Measurements from ENCODE around the gene FADS1. TPM values are rescaled to one million over a fixed set of nuclear protein-coding genes. Genes with fewer than 3 reads are reported as not detected.

FADS1 gene
- total RNA-seq, 1 experiment from 2014 or later: 105 TPM

GRCh38 chr11:61833926-61834277 is 17.1 kb upstream of the FADS1 start:
- Mint-ChIP-seq H3K4me3 (no peak overlapping the region; the same call in 1 of the 2 replicates), H3K4me1 (peaks cover 72% of the 10 kb centered on the region), H3K9me3 (no peaks in the 10 kb centered on the region), H3K27me3 (ENCODE audit: low read depth) (no peaks in the 10 kb centered on the region), H3K27ac (peak overlapping the region; percentile 98), H3K36me3 (peaks cover 23% of the 10 kb centered on the region)
- no peak for TF ChIP-seq ATF3 (CRISPR knock-in tag; conservative IDR thresholded peaks at IDR 0.05)
- no peak for TF ChIP-seq ATF6 (CRISPR knock-in tag; IDR thresholded peaks at IDR 0.05)
- no peak for TF ChIP-seq E2F5 (CRISPR knock-in tag; IDR thresholded peaks at IDR 0.05)
- TF ChIP-seq ZNF423 (CRISPR knock-in tag; IDR thresholded peaks at IDR 0.05): no peak
- TF ChIP-seq IRF2 (CRISPR knock-in tag; IDR thresholded peaks at IDR 0.05; ENCODE audit: borderline replicate concordance, low read depth): no peak
- TF ChIP-seq EMX1 (CRISPR knock-in tag; IDR thresholded peaks at IDR 0.05): no peak
- TF ChIP-seq MXD4 (CRISPR knock-in tag; IDR thresholded peaks at IDR 0.05; ENCODE audit: borderline replicate concordance): no peak
- no peak for TF ChIP-seq ZNF138 (CRISPR knock-in tag; conservative IDR thresholded peaks at IDR 0.05)
- TF ChIP-seq STAT6 (CRISPR knock-in tag; conservative IDR thresholded peaks at IDR 0.05; ENCODE audit: low read depth): no peak
- TF ChIP-seq OVOL2 (CRISPR knock-in tag; IDR thresholded peaks at IDR 0.05; ENCODE audit: borderline replicate concordance): no peak
- no peak for TF ChIP-seq ARID4B (CRISPR knock-in tag; IDR thresholded peaks at IDR 0.05; ENCODE audit: borderline replicate concordance)
- TF ChIP-seq PRDM15 (CRISPR knock-in tag; IDR thresholded peaks at IDR 0.05): no peak
- no peak for TF ChIP-seq E2F1 (CRISPR knock-in tag; IDR thresholded peaks at IDR 0.05)
- no peak for TF ChIP-seq KAT7 (CRISPR knock-in tag; IDR thresholded peaks at IDR 0.05; ENCODE audit: borderline replicate concordance)
- no peak for TF ChIP-seq ZNF219 (CRISPR knock-in tag; IDR thresholded peaks at IDR 0.05; ENCODE audit: borderline replicate concordance)
- TF ChIP-seq TCF7 (CRISPR knock-in tag; IDR thresholded peaks at IDR 0.05; ENCODE audit: low read depth): no peak
- ChIA-PET POLR2A (interaction anchor here (0.6 to 1.8 kb wide), 5 partner anchors 11 to 46 kb away, joined by 3 to 20 read pairs (median 4); partner anchors contain the start of gene FADS1), CTCF (interaction anchor here (0.5 to 2.3 kb wide), 11 partner anchors 11 to 274 kb away, joined by 3 to 25 read pairs (median 5); partner anchors contain the start of gene FADS1)
- DNase-seq (ENCODE audit: low spot score): no peak
- ATAC-seq: peak; percentile 16
